Stimulated activated CD4-positive, alpha-beta T cell treated with anti-CD3 and anti-CD28 coated beads, Interleukin-4, amount 100 ng/mL, for 4 hours (primary cell): Measurements from ENCODE around the gene CD151.
A peak's percentile ranks its signal among the peaks of the same experiment; 100 is the strongest.

ENCODE experiments used
- DNase-seq, 2 experiments: peaks; one replicate each; pipeline ENCODE4 v3.0.0-alpha.2; 2020

Gene CD151

DNA sequence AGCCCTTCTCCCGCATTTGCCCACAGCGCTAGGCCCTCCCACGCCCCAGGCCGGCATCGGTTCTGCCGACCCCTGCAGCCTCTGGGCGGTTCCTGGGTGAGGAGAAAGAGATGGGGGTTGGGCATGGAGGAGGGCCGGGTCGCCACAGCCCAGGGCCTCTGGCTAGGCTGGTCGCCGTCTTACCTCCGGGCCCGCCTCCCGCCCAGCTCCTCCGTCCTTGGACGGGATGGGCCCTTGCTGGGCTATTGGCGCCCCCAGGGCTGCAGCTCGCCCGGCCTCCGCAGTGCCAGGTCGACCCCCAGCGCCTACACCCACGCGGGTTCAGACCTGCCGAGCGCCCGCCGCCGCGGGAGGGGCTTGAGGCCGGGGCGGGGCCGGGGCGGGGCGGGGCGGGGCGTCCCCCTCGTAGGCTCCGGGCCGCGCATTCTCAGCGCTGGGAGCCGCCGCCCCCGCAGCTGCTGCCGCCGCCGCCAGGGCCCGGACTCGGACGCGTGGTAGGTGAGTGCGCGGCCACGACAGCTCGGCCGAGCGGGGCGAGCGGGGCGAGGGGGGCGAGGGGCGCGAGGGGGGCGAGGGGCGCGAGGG lies at the start of gene CD151:
Gene CD151, plus strand, starts transcription at position 424 of the 585 bp plus-strand sequence. CDS start 3,118 bp downstream, outside the sequence.
- peak; percentile 52 to 60 for DNase-seq

DNA sequence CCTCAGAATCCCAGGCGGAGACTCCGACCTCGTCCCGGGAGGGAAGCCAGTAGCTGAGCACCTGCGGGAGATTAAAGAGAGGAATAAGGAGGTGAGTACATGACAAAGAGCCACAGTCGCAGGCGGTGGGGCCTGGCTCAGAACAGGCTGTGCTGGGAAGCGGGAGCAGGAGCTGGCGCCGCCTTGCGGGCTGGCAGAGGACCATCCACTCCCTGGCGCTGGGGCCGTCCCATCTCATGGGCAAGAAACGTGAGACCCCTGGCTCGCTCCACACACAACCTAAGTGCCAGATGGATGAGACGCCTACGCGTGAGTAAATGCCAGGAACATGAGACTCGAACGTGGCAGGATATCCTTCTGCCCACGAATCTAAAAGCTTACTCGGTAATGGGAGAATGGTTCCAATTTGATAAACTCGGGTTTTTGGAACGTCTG lies 49.2 kb upstream of the CD151 start:
- peak in 1 of 2 experiments; percentile 10 for DNase-seq

DNA sequence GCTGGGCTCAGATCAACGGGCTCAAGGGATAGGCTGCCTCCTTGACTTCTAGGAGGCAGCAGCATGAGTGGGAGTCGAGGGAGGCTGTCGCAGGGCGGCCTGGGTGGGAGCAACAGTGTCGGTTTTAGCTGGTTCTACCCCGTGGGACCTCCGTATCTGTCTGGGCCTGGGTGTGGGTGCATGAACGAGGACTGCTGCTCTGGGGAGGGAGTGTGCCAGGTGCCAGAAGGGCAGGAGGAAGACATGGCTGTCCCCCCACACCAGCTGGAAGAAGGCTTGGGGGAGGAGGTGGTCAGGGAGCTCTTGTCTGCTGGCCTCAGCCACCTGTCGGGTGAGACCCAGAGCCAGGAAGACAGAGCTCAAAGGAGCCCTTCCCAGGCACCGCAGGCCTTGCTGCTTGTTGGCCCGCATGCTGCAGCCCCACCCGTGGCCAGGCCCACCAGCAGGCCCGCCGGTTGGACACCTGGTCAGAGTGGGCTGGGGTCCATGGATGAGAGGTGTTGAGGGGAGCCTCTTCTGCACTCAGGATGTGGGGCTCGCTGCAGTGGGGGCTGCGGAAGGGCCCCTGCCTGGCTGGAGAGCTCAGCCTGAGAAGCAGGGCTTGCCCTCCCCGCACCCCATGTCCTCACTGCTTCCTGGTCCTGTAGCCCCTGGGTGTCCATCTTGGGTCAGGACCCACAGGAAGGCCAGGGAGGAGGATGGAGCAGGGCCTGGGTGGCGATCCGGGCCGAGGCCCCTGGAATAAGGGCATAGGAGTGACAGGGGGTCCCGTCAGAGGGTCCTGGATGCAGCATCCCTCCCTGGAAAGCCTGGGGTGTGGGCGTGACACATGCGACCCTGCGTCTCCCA lies 46.3 kb upstream of the CD151 start:
- DNase-seq, result no peak

- DNase-seq, result no peak
These were observed 45.6 kb upstream of the CD151 start for GRCh38 chr11:787084-787675.

GRCh38 chr11:788009-788640 lies 44.6 kb upstream of the CD151 start:
- DNase-seq, result no peak

GRCh38 chr11:788953-789940 lies 43.5 kb upstream of the CD151 start:
- no peak for DNase-seq

DNA sequence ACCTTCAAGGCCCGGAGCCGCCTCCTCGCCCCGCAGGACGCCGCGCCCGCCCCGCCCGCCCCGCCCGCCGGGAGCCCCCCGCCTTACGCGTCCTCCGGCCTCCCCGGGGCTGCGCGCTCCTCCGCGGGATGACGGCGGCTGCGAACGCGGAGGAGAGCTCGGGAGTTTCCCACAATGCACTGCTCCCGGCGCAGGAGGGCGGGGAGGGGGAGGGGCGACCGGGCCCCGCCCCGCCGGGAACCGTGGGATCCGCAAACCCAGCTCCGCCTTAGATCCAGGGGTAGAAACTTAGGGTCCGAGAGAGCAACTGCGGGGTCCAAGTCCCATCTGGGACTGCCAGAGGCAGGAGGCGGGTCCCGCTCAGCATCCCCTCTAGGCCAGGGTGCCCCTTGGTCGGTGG lies 42.8 kb upstream of the CD151 start, which contains the start of gene CEND1:
Gene CEND1, minus strand, starts transcription at position 148 of the 400 bp plus-strand sequence. CDS start 1,514 bp downstream, outside the sequence.
- DNase-seq, result peak; percentile 26 to 58

- no peak for DNase-seq
These were observed 41.8 kb upstream of the CD151 start for GRCh38 chr11:790721-791564.

GRCh38 chr11:791658-792534 lies 40.9 kb upstream of the CD151 start:
- no peak for DNase-seq

DNA sequence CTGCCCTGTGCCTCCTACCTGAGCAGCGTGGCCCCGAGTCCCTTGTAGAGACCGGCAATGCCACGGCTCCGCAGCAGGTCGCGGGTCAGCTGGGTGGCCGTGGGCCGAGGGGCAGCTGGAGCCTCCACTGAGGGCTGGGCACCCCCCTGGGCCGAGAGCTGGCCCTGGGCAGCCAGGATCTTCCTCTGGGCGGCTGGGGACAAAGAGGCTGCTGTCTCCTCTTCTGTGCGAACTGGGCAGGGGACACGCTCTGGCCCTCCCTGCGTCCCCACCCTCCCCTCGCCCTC lies 40.3 kb upstream of the CD151 start:
- DNase-seq, result no peak

GRCh38 chr11:792873-793272 lies 39.9 kb upstream of the CD151 start:
- no peak for DNase-seq

DNA sequence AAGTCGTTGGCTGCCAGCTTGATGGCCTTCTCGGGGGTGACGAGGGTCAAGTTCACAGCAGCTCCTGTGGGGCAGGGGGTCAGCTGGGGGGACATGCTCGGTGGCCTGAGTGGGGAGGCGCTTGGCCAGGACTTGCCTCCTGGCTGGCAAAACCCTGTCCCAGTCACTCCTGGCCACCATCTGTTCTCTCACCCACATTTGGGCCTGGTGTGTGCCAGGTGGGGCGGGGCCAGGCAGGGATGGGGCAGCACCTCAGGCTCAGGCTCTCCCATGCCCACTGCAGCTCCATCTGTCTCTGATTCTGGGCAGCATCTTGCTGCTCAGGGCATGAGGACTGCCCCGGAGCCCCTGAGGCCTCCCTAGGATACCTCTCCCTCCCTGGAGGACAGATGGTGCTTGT lies 39.2 kb upstream of the CD151 start:
- DNase-seq, result no peak

GRCh38 chr11:794013-794765 lies 38.6 kb upstream of the CD151 start:
- no peak for DNase-seq

DNA sequence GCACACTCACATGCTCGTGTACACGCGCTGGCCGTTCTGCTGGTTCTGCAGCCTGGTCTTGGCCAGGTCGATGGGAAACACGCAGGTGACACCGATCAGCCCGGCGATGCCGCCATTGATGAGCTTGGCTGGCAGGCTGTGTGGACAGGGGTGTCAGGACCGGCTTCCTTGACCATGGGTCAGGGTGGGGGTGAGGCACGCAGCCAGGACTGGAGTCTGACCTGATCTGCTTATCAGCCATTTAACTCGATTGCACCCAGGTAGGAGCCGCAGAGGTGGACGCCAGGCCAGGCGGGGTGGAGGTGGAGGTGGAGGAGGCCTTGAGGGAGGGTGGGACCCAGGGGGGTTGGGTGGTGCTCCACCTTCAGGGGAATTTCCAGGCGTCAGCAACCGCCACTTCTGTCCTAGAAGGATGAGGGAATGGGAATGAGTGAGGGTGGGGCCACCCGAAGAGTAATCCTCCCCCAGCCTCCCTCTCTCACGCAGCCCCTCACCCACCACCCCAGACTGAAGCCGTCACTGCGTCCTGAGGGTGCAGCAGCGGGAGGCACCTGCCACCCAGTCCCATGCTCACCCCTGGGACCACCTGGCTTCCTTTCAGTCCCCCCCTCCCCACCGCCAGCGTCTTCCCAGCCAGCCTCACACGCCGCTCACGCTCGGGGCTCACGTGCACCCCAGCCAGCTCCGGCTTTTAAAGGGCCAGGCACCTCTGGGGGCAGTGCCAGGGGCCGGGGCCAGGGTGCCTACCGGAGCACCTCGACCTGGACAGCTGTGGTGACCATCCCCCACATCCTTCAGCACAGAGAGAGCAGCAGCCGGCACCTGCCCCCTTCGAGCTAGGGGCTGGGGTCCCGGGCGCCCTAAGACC lies 37.8 kb upstream of the CD151 start:
- no peak for DNase-seq

GRCh38 chr11:795634-796564 lies 36.9 kb upstream of the CD151 start:
- peak; percentile 76 to 89 for DNase-seq

DNA sequence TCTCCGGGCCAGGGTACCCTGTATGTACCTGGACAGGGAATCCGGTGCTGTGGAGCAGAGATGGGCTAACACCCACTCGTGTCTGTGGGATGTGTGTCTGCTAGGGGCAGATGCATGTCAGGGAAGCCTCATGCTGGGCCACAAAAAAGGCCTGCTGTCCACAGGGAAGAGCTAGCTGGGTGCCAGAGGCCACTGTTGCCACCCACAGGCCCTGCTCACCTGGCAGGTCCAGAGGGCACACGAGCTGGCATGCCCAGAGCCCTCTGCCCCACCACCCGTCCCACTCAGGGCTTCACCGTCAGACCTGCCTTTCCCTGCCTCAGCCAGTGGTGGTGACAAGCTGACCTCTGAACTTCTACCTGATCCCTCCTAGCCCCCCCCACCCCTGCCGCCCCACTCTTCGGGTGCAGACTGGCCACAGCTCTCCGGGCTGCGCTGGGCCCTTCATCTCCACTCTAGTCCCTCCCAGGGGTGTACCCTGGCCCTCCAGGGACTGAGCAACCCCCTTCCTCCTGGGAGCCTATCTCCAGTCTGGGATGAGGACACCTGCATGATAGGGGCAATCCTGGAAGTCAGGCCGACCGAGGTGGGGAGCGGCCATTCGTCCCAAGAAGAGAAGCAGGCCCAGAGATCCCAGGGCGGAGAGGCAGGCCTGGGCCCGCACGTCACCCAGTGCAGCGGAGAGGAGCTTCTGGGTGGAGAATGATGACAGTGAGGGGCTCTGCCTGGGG lies 36.0 kb upstream of the CD151 start:
- DNase-seq, result no peak
